ENCODE measurements around the gene DMBX1.

DNA sequence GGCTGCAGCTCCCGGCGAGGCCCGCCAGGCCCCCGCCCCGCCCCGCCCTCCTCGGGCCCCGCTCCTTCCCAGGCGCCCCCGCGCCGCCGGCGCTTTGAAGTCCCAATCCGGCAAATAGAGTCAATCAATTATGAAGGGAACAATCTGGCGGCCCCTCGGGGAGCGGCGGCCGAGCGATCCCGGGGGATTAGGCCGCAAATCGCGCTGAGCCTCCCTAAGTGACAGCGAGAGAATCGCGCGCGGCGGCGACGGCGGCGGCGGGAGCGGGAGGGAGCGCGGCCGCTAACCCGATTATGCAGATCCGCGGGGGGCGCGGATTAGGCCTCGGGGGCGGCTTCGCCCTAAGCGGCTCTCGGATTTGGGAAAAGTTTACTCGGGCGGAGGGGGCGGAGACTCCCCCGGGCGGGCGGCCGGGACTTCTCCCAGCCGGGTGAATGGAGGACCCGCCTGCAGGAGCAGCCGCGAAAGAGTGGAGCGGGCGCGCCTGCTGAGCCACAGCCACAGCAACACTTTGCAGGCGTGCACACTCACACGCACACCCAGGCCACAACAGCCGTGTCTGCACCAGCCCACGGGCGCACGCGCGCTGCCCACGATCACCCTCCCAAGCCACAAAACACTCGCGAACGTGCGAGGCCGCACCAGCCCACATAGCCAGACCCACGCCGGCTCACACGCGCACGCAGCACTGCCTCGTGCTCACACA is 23.0 kb upstream of the DMBX1 start:
- TF ChIP-seq, protein P1, sequence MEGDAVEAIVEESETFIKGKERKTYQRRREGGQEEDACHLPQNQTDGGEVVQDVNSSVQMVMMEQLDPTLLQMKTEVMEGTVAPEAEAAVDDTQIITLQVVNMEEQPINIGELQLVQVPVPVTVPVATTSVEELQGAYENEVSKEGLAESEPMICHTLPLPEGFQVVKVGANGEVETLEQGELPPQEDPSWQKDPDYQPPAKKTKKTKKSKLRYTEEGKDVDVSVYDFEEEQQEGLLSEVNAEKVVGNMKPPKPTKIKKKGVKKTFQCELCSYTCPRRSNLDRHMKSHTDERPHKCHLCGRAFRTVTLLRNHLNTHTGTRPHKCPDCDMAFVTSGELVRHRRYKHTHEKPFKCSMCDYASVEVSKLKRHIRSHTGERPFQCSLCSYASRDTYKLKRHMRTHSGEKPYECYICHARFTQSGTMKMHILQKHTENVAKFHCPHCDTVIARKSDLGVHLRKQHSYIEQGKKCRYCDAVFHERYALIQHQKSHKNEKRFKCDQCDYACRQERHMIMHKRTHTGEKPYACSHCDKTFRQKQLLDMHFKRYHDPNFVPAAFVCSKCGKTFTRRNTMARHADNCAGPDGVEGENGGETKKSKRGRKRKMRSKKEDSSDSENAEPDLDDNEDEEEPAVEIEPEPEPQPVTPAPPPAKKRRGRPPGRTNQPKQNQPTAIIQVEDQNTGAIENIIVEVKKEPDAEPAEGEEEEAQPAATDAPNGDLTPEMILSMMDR (IDR thresholded peaks at IDR 0.05), result no peak
- TF ChIP-seq POLR2A (IDR thresholded peaks at IDR 0.05), result no peak
